GM18499 (cell line): ENCODE results near the gene TFAP2C.
"Not testable (repeated sequence)": the region's sequence is repeated elsewhere in the genome, so short reads cannot be mapped to it uniquely, and the experiment has no call there.

ENCODE experiments used
- ATAC-seq: cut with Tn5 transposase; IDR thresholded peaks from one replicate; pipeline ENCODE4 v1.9.1; 2021; ENCODE audit warnings: moderate number of reproducible peaks; ENCODE audit not compliant: insufficient read depth, unreplicated experiment

The TFAP2C gene

DNA sequence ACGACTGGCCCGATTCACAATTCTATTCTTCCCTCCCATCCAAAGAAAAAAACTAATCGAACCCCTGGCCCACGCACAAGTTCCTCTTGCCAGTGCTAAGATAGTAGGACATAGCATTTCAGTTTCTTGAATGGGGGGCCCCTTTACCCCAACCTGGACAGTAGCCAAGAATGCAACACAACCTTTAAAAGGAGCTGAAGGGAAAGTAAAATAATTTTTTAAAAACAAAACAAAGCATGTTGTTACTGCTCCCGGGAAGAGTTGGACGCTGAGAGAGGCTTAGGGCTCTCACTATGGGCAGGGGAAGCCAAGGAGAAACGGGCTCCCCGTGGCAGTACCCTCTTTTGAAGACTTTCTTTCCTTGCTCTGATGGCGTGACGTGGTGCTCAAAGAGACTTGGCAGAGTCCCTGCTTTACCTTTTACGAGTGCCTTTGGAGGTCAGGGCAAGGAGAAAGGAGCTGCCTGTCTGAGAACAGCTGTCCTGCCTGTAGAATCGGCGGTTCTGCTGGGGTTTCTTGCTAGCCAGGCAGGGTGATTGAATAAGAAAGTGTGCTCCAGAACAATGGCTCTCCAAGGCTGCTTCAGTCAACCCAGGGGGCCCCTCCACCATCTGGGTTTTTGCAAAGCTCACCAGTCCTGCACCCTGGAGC is 5.8 kb downstream of the TFAP2C start:
- ATAC-seq, result no peak

DNA sequence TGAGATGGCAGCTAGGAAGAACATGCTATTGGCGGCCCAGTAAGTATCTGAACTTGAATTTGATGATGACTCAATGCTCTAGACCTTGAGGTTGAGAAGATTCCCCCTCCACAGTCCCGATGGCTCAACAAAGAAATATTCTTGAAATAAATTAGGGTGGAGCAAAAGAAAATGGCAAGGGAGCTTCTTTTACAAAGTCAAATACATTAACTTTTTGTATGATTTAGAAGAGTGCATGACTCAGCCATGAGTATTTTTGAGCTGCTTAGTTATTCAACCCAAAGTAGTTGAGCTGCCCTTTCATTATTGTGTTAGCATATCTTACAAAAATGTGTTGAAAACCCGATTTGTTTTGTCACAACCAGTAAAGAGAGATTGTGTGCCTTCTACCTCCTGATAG is 7.6 kb downstream of the TFAP2C start:
- no peak for ATAC-seq

DNA sequence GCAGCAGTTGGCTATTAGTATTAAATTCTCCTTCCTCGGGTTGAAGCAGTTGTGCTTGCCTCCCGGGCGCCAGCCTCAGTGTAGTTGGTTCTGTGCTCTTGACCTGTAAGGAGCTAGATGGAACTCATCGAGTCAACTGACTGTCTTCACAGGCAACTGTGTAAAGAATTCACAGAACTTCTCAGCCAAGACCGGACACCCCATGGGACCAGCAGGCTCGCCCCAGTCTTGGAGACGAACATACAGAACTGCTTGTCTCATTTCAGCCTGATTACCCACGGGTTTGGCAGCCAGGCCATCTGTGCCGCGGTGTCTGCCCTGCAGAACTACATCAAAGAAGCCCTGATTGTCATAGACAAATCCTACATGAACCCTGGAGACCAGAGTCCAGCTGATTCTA is 8.5 kb downstream of the TFAP2C start:
- ATAC-seq, result no peak

DNA sequence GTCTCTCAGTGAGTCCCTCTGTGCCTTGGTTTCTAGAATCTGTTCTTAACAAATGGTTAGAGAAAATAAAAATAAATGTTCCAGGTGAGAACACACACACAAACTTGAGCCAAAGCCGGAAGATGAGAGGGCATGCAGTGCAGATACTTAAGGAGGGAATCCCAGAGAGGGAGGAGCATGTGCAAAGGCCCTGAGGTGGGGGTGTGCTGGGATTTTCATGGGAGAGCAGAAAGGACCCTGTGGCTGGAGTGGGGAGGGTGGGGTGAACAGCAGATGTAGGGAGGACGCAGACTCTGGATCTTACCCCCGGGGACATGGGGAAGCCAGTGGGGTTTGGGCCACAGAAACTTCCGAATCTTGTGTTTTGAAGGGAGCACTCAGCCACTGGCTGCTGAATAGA is 17.5 kb downstream of the TFAP2C start:
- no peak for ATAC-seq

DNA sequence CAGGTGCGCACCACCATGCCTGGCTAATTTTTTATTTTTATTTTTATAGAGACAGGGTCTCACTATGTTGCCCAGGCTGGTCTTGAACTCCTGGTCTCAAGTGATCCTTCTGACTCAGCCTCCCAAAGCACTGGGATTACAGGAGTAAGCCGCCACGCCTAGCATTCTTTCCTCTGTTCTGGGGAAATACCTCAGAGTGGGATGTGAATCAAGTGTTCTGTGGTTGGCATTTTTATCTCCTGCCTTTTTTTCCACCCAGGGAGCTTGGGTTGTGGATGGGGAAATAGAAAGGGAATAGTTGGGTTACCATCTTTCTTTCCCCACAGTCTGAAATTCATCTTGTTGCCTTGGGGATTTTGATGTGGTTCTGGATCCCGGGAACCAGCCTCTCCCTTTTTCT is 24.1 kb downstream of the TFAP2C start:
- no peak for ATAC-seq

DNA sequence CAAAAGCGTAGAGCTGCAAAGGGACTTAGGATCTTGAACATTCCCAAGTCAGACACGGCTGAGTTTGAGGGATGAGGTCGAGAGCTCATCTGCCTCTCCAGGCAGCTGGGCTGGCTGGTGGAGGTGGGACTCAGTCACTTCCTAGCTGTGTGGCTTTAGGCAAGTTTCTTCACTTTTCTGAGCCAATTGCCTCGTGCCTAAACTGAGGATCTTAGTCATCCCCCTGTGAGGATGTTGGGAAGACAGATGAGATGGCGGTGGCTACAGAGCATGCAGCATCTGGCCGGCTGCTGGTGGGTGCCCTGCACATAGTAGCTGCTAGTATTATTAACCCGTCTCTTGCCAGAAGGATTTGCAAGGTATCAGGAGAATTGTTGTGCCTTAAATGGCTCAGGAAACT is 27.5 kb downstream of the TFAP2C start:
- no peak for ATAC-seq

DNA sequence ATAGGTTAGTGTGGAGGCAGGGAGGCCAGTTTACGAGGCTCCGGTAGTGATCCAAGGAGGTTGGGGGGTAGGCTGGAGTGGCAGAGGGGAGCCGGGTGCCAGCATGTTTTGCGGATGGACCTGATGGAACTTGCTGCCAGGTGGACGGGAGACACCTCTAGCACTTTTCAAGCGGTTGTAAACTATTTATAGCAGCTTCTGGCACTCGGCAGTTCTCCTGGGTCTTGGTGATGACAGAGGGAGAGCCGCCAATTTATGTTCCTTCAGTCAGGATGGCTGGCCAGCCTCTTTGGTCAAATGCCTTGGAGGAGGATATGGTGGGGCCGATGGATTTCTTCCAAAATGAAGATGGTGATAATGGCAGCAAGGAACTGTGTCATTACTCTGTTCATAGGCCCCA is 28.8 kb downstream of the TFAP2C start:
- no peak for ATAC-seq

DNA sequence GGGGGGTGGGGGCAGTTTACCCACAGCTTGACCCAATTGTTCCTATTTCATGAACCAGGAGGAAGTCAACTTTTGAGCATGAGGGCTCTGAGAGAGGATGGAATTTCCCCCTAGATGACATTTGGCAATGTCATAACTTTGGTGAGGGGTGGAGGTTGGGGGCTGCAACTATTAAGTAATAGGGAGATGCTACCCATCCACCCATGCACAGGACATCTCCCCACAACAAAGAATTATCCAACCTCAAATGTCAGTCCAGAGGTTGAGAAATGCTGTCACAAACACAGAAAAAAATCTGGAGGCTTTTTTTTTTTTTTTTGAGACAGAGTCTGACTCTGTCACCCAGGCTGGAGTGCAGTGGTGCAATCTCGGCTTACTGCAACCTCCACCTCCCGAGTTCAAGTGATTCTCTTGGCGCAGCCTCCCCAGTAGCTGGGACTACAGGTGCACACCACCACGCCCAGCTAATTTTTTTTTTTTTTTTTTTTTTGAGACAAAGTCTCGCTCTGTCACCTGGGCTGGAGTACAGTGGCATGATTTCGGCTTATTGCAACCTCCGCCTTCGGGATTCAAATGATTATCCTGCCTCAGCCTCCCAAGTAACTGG is 29.3 kb downstream of the TFAP2C start:
- ATAC-seq, result not testable (repeated sequence)

DNA sequence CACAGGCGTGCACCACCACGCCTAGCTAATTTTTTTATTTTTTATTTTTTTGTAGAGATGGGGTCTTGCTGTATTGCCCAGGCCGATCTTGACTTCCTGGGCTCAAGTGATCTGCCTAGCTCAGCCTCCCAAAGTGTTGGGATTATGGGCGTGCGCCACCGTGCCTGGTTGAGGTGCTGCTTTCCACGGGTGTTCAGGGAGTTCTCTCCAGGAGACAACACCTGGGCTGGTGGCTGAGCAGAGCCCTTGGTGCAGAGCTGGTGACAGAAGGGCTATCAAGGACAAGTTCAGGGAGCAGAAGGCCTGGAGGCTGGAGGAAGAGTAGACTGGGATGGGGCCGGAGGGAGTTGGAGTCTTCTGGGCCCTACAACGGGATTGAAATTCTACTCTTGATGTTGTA is 34.6 kb downstream of the TFAP2C start:
- ATAC-seq, result no peak

DNA sequence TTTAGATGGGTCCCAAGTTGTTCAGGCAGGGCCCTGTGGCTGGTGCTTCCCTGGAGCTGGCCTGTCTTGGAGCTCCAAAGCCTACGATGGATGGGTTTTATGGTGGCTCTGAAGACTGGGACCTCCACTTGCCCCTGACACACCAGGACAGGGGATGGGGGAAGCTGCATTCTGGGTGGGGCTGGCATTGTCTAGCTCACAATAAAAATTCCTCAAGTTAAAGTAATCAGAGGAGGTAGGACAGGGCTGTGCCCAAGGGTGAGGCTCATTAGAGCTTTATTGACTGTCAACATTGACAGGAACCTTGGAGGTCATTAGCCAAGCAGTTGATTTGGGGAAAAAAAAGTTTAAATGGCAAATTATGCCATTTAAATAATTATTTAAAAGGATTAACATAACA is 35.7 kb downstream of the TFAP2C start:
- no peak for ATAC-seq

DNA sequence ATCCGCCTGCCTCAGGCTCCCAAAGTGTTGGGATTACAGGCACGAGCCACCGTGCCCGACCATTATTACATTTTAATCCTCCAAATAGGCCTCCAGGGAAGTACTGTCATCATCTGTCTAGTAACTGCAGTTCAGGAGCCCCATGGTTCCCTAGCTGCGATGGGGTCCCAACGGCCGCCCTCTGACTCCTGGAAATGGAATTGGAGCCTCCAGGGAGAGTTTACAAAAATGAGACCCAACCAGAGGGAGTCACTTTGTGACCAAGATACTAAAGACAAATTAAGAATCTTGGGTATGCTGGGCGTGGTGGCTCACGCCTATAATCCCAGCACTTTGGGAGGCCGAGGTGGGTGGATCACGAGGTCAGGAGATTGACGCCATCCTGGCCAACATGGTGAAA is 36.7 kb downstream of the TFAP2C start:
- no peak for ATAC-seq

DNA sequence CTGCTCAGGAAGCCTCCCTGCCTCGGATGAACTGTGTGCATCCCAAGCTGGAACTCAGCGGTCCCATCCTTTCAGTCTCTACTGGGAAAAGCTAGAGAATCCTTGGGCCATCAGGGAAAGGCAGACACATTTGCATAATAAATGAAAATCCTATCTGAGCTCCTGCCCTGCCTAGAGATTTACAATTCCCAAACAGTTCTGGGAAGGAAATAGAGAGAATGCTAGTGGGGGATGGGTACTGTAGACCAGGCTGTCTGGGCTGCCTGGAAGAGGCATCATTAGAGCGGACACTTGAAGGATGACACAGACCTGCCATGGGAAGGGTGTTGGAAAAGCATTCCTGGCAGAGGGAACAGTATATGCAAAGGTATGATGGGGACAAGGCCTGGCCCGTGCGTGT is 44.3 kb downstream of the TFAP2C start:
- no peak for ATAC-seq

DNA sequence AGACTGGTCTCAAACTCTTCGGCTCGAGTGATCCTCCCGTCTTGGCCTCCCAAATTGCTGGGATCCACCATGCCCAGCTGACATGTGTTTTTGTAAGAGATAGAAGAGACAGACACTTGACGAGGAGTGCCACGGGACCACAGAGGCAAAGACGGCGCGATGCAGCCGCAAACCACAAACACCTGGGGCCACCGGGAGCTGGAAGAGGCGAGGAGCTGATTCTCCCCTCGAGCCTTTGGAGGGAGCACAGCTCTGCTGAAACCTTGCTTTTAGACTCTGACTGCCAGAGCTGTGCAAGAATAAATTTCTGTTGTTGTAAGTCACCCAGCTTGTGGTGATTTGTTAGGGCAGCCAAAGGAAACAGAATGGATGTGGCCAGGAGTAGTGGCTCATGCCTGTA is 46.9 kb downstream of the TFAP2C start:
- no peak for ATAC-seq

DNA sequence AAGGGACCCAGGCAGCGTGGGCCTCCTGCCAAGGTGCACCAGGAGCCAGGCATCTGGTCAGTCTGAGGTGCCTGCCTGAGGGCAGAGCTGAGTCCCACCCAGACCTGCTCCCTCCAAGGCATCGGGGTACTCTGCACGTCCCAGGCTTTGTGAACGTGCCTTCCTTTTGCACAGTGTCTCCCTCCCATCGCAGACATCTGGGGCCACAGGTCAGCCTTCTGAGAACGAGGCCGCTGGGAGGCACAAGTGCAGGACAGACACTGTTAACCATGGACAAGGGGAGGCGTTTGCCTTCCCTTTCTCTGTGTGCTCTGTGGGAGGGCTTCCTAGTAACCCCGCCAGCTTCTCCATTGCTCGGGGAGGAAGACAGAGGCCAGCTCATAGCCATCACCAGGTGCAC is 47.6 kb downstream of the TFAP2C start:
- no peak for ATAC-seq

DNA sequence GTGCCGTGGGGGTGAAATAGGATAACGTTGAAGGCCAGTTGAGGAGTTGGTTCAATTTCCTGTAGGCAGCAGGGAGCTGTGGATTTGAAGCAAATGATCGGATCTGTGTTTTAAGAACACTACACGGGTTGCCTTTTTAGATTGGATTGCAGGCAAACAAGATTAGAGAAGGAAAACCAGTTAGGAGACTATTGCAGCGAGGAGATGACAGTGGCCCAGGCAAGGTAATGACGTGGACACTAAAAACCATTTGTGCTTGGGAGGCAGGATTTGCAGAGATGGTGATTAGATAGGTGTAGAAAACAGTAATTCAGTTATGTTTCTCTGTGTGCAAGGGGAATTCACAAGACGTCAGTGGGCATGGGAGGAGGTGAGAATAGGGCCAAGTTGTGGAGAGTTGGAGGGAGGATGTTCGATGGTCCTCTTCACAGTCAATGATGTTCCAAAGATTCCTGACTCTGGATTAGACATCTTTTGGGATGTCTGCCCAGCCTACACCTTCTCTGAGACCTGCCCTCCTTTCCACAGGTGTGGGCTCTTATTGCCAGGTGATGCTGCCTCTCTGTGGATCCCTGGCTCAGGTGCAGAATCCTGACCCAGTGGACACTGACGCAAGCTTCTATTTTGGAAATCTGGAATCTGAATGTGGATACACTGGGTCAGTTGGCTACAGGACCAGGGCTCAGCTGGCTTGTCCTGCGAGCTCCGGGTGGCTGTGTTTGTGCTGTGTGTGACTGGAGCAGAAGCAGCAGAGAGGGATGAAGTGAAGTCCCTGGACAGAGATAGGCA is 54.2 kb downstream of the TFAP2C start:
- no peak for ATAC-seq

DNA sequence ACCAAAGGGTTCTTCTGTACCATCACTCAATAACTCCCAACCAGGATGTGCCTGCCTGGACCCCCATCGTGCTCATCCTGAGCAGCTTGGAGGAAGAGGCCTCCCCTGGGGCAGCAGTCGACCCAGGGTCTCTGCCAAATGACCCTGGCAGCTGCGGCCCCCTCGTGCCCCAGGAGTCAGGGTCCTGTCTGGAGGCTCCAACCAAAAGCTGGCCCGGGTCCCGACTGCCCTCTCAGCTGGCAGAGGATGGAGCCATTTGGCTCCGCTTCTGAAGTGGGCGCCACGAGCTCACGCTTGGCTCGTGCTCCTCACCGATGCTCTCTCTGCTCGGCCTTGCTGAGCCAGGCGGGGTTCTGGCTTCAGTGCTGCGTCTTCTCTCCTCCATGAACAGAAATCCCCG is 56.8 kb downstream of the TFAP2C start:
- no peak for ATAC-seq

DNA sequence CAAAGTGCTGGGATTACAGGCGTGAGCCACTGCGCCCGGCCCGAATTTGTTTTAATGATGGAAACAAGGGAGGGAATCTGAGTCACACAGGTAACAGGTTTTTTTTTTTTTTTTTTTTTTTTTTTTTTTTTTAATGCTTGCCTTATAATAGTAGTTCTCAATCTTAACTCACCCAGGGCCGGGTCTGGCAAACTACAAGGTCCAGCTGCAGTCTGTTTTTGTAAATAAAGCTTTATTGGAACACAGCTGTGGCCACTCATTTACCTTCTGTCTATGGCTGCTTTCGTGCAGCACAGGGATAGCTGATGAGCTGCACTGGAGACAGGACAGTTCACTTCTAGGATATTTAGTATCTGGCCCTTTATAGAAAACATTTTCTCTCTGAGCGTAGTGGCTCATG is 58.0 kb downstream of the TFAP2C start:
- ATAC-seq, result no peak

DNA sequence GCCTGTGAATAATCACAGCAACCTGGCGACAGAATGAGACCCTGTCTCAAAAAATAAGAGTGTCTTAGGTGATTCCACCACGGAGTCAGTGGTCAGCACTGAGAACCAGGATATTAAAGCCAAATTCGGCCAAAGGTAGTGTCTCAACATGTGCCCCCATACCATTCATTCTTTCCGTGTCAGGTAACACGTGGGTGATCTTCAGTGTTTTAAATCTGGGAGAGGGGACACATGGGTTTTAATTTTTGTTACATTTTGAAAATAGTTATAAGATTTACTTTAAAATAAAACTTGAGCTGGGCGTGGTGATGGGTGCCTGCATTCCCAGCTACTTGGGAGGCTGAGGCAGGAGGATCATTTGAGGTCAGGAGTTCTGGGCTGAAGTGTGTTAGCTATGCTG is 59.0 kb downstream of the TFAP2C start:
- ATAC-seq, result no peak
